K562 (cell line): ENCODE results near the gene DCLK1. TPM values are rescaled to one million over a fixed set of nuclear protein-coding genes. Genes with fewer than 3 reads are reported as not detected.

Source experiments
- ATAC-seq: fragments of 200-7000 bp; cut with Tn5 transposase; 3 replicates; pipeline ENCODE4 v1.9.1; 2020; ENCODE audit warnings: moderate library complexity
- BruUV-seq: library from RNA; stranded (reverse); fragments of 400-500 nt; replicated peaks from 2 replicates; lab custom pipeline; 2021; lab: Mats Ljungman, UMichigan
- CTCF ChIA-PET: fragments of 300-600 bp; formaldehyde crosslinking; extraction: SDS; loops from one replicate; lab custom pipeline; 2021; ENCODE audit warnings: low intra/inter-chr PET ratio; lab: Yijun Ruan, JAX
- POLR2A ChIA-PET: fragments of 300-600, 350-650 bp; sonication (Branson Sonifier 250); formaldehyde crosslinking; extraction: SDS; loops from one replicate; lab custom pipeline; 2021; ENCODE audit warnings: antibody characterized with exemption, inconsistent platforms; lab: Yijun Ruan, JAX
- DNase-seq, 4 experiments: peaks; one replicate each; pipeline versions ENCODE4 v3.0.0 to v3.0.0-alpha.2; 2011 to 2018; ENCODE audit warnings: low spot score in 3 of 4, mixed read lengths in 3 of 4; ENCODE audit errors: extremely low read depth in 1 of 4
- FAIRE-seq: peaks from 2 replicates; lab custom pipeline; 2011; peaks lifted over from hg19 to GRCh38; lab: Jason Lieb, UNC
- H2AFZ ChIP-seq: 2 replicates; pipeline ENCODE4 v1.6.0; 2011; ENCODE audit warnings: low read depth, low read length, control low read depth, inconsistent platforms
- H3K27ac ChIP-seq: fragments of 200-600 bp; 3 replicates; pipeline ENCODE4 v1.8.0; 2011; ENCODE audit warnings: low read depth, mild to moderate bottlenecking, control low read depth, inconsistent platforms, low read length, moderate library complexity, mixed read lengths; ENCODE audit errors: extremely low read depth
- H3K27me3 ChIP-seq, 2 experiments: fragments of 300-600 bp in 1 of 2; 2 replicates in 1 of 2; 3 replicates in 1 of 2; pipeline versions ENCODE4 v1.6.0 to v1.8.0; 2011; ENCODE audit warnings: inconsistent platforms in 2 of 2, low read length in 2 of 2, mild to moderate bottlenecking in 1 of 2, mixed read lengths in 1 of 2, moderate library complexity in 1 of 2; ENCODE audit not compliant: control insufficient read depth in 2 of 2, insufficient read depth in 2 of 2
- H3K36me3 ChIP-seq: fragments of 300-600 bp; 3 replicates; pipeline ENCODE4 v1.8.0; 2011; ENCODE audit warnings: mild to moderate bottlenecking, low read length, inconsistent platforms; ENCODE audit not compliant: control insufficient read depth, insufficient read depth
- H3K4me1 ChIP-seq, 2 experiments: fragments of 200-600 bp in 1 of 2; replicated peaks in 1 of 2; 2 replicates in 1 of 2; 3 replicates in 1 of 2; pipeline versions ENCODE4 v1.5.1 to v1.8.0; 2011; ENCODE audit warnings: inconsistent platforms in 2 of 2, low read length in 2 of 2, mild to moderate bottlenecking in 1 of 2, mixed read lengths in 1 of 2, moderate library complexity in 1 of 2; ENCODE audit not compliant: control insufficient read depth in 2 of 2, insufficient read depth in 2 of 2
- H3K4me2 ChIP-seq: 2 replicates; pipeline ENCODE4 v1.6.1; 2011; ENCODE audit warnings: low read length, control low read depth, inconsistent platforms, mixed read lengths; ENCODE audit not compliant: insufficient read depth
- H3K4me3 ChIP-seq: fragments of 200-600 bp; sonication (generic), shearing (Covaris generic); 2 replicates; pipeline ENCODE4 v1.5.1; 2016; ENCODE audit warnings: control low read depth, inconsistent platforms
- H3K79me2 ChIP-seq: fragments of 200-600 bp; 3 replicates; pipeline ENCODE4 v1.8.0; 2011; ENCODE audit warnings: low read length, inconsistent platforms; ENCODE audit not compliant: control insufficient read depth, insufficient read depth
- H3K9ac ChIP-seq, 2 experiments: 2 replicates each; pipeline versions ENCODE4 v1.6.0 to v1.6.1; 2011; ENCODE audit warnings: low read depth in 2 of 2, low read length in 2 of 2, control low read depth in 1 of 2, inconsistent platforms in 1 of 2, mild to moderate bottlenecking in 1 of 2, mixed read lengths in 1 of 2; ENCODE audit not compliant: insufficient read depth in 1 of 2
- H3K9me1 ChIP-seq: one replicate; pipeline ENCODE4 v1.6.0; 2011; ENCODE audit warnings: inconsistent platforms, mild to moderate bottlenecking, low read length, moderate library complexity; ENCODE audit not compliant: control insufficient read depth, insufficient read depth
- H3K9me3 ChIP-seq: replicated peaks from 2 replicates; pipeline ENCODE4 v1.5.1; 2011; ENCODE audit warnings: low read depth, low read length, inconsistent platforms; ENCODE audit not compliant: control insufficient read depth, insufficient read depth
- H4K20me1 ChIP-seq: replicated peaks from 2 replicates; pipeline ENCODE4 v1.6.1; 2011; ENCODE audit warnings: low read length, inconsistent platforms, mixed read lengths; ENCODE audit not compliant: control insufficient read depth, insufficient read depth
- HDAC1 ChIP-seq, 2 experiments: fragments of 450-650 bp; IDR thresholded peaks; 2 replicates each; pipeline ENCODE4 v1.6.1; 2016 to 2017; ENCODE audit warnings: inconsistent platforms in 1 of 2, mild to moderate bottlenecking in 1 of 2, moderate library complexity in 1 of 2
- HNRNPLL ChIP-seq: fragments of 200-400 bp; formaldehyde crosslinking; IDR thresholded peaks from 2 replicates; pipeline ENCODE4 v1.6.1; 2017; ENCODE audit warnings: low read length, low read depth, mild to moderate bottlenecking; ENCODE audit not compliant: poor library complexity, severe bottlenecking
- KLF13 ChIP-seq: fragments of 450-650 bp; IDR thresholded peaks from 2 replicates; pipeline ENCODE4 v1.6.1; 2016; ENCODE audit warnings: missing genetic modification characterization, low read depth, mild to moderate bottlenecking, missing compliant biosample characterization, moderate library complexity, borderline replicate concordance
- MEF2D ChIP-seq: conservative IDR thresholded peaks from 2 replicates; pipeline ENCODE4 v1.6.1; 2016; ENCODE audit warnings: low read depth, missing genetic modification characterization, missing compliant biosample characterization
- MYBL2 ChIP-seq, 2 experiments: fragments of 450-650 bp in 1 of 2; sonication (generic) in 1 of 2; formaldehyde crosslinking in 1 of 2; IDR thresholded peaks; 2 replicates each; pipeline versions ENCODE4 v1.6.1 to v1.8.1; 2017 to 2022; ENCODE audit warnings: borderline replicate concordance in 1 of 2, inconsistent platforms in 1 of 2, low read depth in 1 of 2, mild to moderate bottlenecking in 1 of 2, missing genetic modification reagents in 1 of 2, moderate library complexity in 1 of 2
- ZKSCAN1 ChIP-seq: fragments of 150-350 bp; IDR thresholded peaks from 2 replicates; pipeline ENCODE4 v1.6.1; 2016; ENCODE audit warnings: low read depth, low read length
- ZNF561 ChIP-seq: fragments of 450-650 bp; formaldehyde crosslinking; conservative IDR thresholded peaks from 2 replicates; pipeline ENCODE4 v1.4.0; 2020; ENCODE audit warnings: mild to moderate bottlenecking, moderate library complexity
- WGBS: fragments of 100-300 bp; shearing (Covaris generic); methylation state at CpG from one replicate; pipeline ENCODE4 v1.1.6; 2016; ENCODE audit warnings: low coverage, mixed read lengths; ENCODE audit not compliant: insufficient coverage; ENCODE audit errors: missing lambda C conversion rate; 5-methylcytosine and 5-hydroxymethylcytosine counted together
- in situ Hi-C: fragments of 300-500 bp; cut with MboI; formaldehyde crosslinking; loops from 4 replicates; pipeline ENCODE4 v1.15.0; 2018; ENCODE audit warnings: inconsistent platforms, mixed read lengths
- intact Hi-C: fragments of 100-400 bp; cut with micrococcal nuclease; formaldehyde crosslinking; loops from 2 replicates; pipeline ENCODE4 v1.14.2; 2022
- polyA plus RNA-seq, 8 experiments: library from polyadenylated mRNA; depleted of rRNA in 4 of 8; stranded (reverse) in 5 of 8; unstranded in 3 of 8; fragments of >200 nt; fragmentation: Nextera tagmentation in 2 of 8; fragmentation: Illumina TruSeq in 1 of 8; extraction: Ambion mirVana in 2 of 8; extraction: Trizol in 1 of 8; gene quantifications; 2 replicates each; pipeline versions ENCODE4 v1.2.1 to v1.2.3, GENCODE V29; 2011 to 2014; ENCODE audit warnings: inconsistent platforms in 1 of 8, missing spikeins in 1 of 8
- total RNA-seq, 7 experiments: library from RNA; depleted of rRNA in 6 of 7; stranded (reverse); fragments of >200 nt in 6 of 7; fragmentation: Illumina TruSeq in 2 of 7; extraction: Trizol in 2 of 7; gene quantifications; 2 replicates each; pipeline versions ENCODE4 v1.2.1 to v1.2.3, GENCODE V29; 2011 to 2021; ENCODE audit warnings: low replicate concordance in 1 of 7
- TF ChIP-seq, protein P1 (sequence below): fragments of 450-650 bp; IDR thresholded peaks from 2 replicates; pipeline ENCODE4 v1.6.1; 2017; ENCODE audit warnings: mild to moderate bottlenecking, moderate library complexity
- TF ChIP-seq, protein P2 (sequence below), 2 experiments: fragments of 450-650 bp; IDR thresholded peaks; 2 replicates each; pipeline ENCODE4 v1.6.1; 2016
- TF ChIP-seq, protein P3 (sequence below): sonication (generic); formaldehyde crosslinking; IDR thresholded peaks from 2 replicates; pipeline ENCODE4 v1.8.0; 2023; ENCODE audit warnings: missing genetic modification reagents, mild to moderate bottlenecking, borderline replicate concordance
- TF ChIP-seq, protein P4 (sequence below): fragments of 450-650 bp; formaldehyde crosslinking; IDR thresholded peaks from 2 replicates; pipeline ENCODE4 v1.4.0; 2022; ENCODE audit warnings: missing genetic modification characterization

DCLK1 gene
- total and polyA plus RNA-seq, 9 of the 15 experiments (the other 6 are each of a cell fraction or from before 2014, with no cell fraction given): 0.07 TPM; not detected in 8

DNA sequence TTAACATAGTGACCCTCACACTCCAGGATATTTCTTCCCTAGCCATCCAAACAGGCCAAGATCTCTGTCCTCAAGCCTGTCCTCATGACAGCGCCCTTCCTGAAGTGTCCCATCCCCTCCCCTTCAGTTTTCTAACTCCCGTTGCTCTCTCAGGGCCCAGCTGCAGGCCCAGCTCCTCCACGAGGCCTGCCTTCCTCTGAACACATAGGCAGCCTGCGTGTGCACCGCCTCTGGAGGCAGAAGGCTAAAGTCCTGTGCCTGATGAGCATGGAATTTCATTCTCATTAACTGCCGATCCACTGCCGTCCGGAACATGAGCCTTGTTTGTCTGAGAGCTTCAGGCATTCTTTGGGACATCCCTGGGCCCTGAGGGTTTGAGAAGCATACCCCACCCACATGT is 306.4 kb downstream of the DCLK1 start:
- BruUV-seq: no TSS peak
- intact Hi-C loops: no loop called here
- TF ChIP-seq HDAC1 (IDR thresholded peaks at IDR 0.05) (no peak), MYBL2 (IDR thresholded peaks at IDR 0.05; ENCODE audit: low read depth) (no peak), MYBL2 (CRISPR knock-in tag; IDR thresholded peaks at IDR 0.05; ENCODE audit: borderline replicate concordance) (no peak), ZKSCAN1 (no peak), MEF2D (tag) (no peak), KLF13 (no peak), ZNF561 (CRISPR knock-in tag) (no peak), HNRNPLL (no peak)
- TF ChIP-seq, protein P1, sequence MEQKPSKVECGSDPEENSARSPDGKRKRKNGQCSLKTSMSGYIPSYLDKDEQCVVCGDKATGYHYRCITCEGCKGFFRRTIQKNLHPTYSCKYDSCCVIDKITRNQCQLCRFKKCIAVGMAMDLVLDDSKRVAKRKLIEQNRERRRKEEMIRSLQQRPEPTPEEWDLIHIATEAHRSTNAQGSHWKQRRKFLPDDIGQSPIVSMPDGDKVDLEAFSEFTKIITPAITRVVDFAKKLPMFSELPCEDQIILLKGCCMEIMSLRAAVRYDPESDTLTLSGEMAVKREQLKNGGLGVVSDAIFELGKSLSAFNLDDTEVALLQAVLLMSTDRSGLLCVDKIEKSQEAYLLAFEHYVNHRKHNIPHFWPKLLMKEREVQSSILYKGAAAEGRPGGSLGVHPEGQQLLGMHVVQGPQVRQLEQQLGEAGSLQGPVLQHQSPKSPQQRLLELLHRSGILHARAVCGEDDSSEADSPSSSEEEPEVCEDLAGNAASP: no peak
- TF ChIP-seq, protein P2, sequence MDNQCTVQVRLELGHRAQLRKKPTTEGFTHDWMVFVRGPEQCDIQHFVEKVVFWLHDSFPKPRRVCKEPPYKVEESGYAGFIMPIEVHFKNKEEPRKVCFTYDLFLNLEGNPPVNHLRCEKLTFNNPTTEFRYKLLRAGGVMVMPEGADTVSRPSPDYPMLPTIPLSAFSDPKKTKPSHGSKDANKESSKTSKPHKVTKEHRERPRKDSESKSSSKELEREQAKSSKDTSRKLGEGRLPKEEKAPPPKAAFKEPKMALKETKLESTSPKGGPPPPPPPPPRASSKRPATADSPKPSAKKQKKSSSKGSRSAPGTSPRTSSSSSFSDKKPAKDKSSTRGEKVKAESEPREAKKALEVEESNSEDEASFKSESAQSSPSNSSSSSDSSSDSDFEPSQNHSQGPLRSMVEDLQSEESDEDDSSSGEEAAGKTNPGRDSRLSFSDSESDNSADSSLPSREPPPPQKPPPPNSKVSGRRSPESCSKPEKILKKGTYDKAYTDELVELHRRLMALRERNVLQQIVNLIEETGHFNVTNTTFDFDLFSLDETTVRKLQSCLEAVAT (IDR thresholded peaks at IDR 0.05): no peak
- TF ChIP-seq, protein P3, sequence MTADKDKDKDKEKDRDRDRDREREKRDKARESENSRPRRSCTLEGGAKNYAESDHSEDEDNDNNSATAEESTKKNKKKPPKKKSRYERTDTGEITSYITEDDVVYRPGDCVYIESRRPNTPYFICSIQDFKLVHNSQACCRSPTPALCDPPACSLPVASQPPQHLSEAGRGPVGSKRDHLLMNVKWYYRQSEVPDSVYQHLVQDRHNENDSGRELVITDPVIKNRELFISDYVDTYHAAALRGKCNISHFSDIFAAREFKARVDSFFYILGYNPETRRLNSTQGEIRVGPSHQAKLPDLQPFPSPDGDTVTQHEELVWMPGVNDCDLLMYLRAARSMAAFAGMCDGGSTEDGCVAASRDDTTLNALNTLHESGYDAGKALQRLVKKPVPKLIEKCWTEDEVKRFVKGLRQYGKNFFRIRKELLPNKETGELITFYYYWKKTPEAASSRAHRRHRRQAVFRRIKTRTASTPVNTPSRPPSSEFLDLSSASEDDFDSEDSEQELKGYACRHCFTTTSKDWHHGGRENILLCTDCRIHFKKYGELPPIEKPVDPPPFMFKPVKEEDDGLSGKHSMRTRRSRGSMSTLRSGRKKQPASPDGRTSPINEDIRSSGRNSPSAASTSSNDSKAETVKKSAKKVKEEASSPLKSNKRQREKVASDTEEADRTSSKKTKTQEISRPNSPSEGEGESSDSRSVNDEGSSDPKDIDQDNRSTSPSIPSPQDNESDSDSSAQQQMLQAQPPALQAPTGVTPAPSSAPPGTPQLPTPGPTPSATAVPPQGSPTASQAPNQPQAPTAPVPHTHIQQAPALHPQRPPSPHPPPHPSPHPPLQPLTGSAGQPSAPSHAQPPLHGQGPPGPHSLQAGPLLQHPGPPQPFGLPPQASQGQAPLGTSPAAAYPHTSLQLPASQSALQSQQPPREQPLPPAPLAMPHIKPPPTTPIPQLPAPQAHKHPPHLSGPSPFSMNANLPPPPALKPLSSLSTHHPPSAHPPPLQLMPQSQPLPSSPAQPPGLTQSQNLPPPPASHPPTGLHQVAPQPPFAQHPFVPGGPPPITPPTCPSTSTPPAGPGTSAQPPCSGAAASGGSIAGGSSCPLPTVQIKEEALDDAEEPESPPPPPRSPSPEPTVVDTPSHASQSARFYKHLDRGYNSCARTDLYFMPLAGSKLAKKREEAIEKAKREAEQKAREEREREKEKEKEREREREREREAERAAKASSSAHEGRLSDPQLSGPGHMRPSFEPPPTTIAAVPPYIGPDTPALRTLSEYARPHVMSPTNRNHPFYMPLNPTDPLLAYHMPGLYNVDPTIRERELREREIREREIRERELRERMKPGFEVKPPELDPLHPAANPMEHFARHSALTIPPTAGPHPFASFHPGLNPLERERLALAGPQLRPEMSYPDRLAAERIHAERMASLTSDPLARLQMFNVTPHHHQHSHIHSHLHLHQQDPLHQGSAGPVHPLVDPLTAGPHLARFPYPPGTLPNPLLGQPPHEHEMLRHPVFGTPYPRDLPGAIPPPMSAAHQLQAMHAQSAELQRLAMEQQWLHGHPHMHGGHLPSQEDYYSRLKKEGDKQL (CRISPR knock-in tag): no peak
- TF ChIP-seq, protein P4, sequence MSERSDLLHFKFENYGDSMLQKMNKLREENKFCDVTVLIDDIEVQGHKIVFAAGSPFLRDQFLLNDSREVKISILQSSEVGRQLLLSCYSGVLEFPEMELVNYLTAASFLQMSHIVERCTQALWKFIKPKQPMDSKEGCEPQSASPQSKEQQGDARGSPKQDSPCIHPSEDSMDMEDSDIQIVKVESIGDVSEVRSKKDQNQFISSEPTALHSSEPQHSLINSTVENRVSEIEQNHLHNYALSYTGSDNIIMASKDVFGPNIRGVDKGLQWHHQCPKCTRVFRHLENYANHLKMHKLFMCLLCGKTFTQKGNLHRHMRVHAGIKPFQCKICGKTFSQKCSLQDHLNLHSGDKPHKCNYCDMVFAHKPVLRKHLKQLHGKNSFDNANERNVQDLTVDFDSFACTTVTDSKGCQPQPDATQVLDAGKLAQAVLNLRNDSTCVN (CRISPR knock-in tag): no peak

More for the DNA sequence above, 306.4 kb downstream of the DCLK1 start:
- in situ Hi-C loops: no loop called here
- H3K4me3 ChIP-seq: no peak overlapping the region
- no peak overlapping the region for H3K27ac ChIP-seq
- H3K4me1 ChIP-seq: no peaks in the 10 kb centered on the region
- no peaks in the 10 kb centered on the region for H3K27me3 ChIP-seq
- DNase-seq: no peak
- H3K79me2 ChIP-seq: no peaks in the 10 kb centered on the region
- no peaks in the 10 kb centered on the region for H4K20me1 ChIP-seq
- H3K36me3 ChIP-seq: no peaks in the 10 kb centered on the region
- no peaks in the 10 kb centered on the region for H3K9me1 ChIP-seq
- no peak for ATAC-seq
- H2AFZ ChIP-seq: no peak overlapping the region
- WGBS: 0% methylated on average over 5 of the region's 8 CpGs
- no peak for FAIRE-seq
- no peak overlapping the region for H3K4me2 ChIP-seq
- no peak overlapping the region for H3K9ac ChIP-seq
- H3K9me3 ChIP-seq: no peaks in the 10 kb centered on the region
- CTCF ChIA-PET: no interaction called here
- POLR2A ChIA-PET: no interaction called here
